A204.1 (cell line): Measurements from ENCODE around the gene C14orf180.

Experiments used
- FAIRE-seq: peaks from 2 replicates; lab custom pipeline; 2012; peaks lifted over from hg19 to GRCh38; lab: Jason Lieb, UNC

Gene C14orf180

GRCh38 chr14:104594310-104595046 lies 14.9 kb downstream of the C14orf180 start:
- no peak for FAIRE-seq

- no peak for FAIRE-seq
Measured at GRCh38 chr14:104595116-104595675, 15.6 kb downstream of the C14orf180 start.

GRCh38 chr14:104595911-104596450 lies 16.4 kb downstream of the C14orf180 start:
- FAIRE-seq: no peak

GRCh38 chr14:104596451-104596918 lies 16.9 kb downstream of the C14orf180 start:
- FAIRE-seq: no peak

- FAIRE-seq: no peak
Measured at GRCh38 chr14:104596927-104597351, 17.4 kb downstream of the C14orf180 start.

- no peak for FAIRE-seq
Measured at GRCh38 chr14:104597576-104597975, 18.0 kb downstream of the C14orf180 start.

- no peak for FAIRE-seq
Measured at GRCh38 chr14:104598039-104598909, 18.7 kb downstream of the C14orf180 start.

GRCh38 chr14:104598910-104599273 lies 19.3 kb downstream of the C14orf180 start:
- FAIRE-seq: no peak

- FAIRE-seq: no peak
Measured at GRCh38 chr14:104599446-104599845, 19.9 kb downstream of the C14orf180 start.

- no peak for FAIRE-seq
Measured at GRCh38 chr14:104600141-104600643, 20.6 kb downstream of the C14orf180 start.

GRCh38 chr14:104600805-104601204 lies 21.2 kb downstream of the C14orf180 start:
- FAIRE-seq: no peak

- FAIRE-seq: no peak
Measured at GRCh38 chr14:104601786-104602185, 22.2 kb downstream of the C14orf180 start.

- no peak for FAIRE-seq
Measured at GRCh38 chr14:104602315-104602932, 22.9 kb downstream of the C14orf180 start.

GRCh38 chr14:104602933-104603325 lies 23.4 kb downstream of the C14orf180 start:
- FAIRE-seq: no peak

- FAIRE-seq: no peak
Measured at GRCh38 chr14:104603711-104604401, 24.3 kb downstream of the C14orf180 start.

- FAIRE-seq: no peak
Measured at GRCh38 chr14:104604458-104605449, 25.2 kb downstream of the C14orf180 start, which contains the start of gene TMEM179. Gene TMEM179, minus strand, starts transcription at chr14:104604772. Its CDS starts 31 bp downstream, at chr14:104604741.

- no peak for FAIRE-seq
Measured at GRCh38 chr14:104609666-104610065, 30.1 kb downstream of the C14orf180 start.

- no peak for FAIRE-seq
Measured at GRCh38 chr14:104610749-104611310, 31.3 kb downstream of the C14orf180 start.

- FAIRE-seq: no peak
Measured at GRCh38 chr14:104611881-104612280, 32.3 kb downstream of the C14orf180 start.
